HepG2 (cell line): ENCODE data around the gene PSMB11. TPM values are rescaled to one million over a fixed set of nuclear protein-coding genes. Genes with fewer than 3 reads are reported as not detected.

Experiments
- AHR ChIP-seq: IDR thresholded peaks from 2 replicates; pipeline ENCODE4 v1.6.1; 2018; ENCODE audit warnings: missing genetic modification reagents, missing compliant biosample characterization
- ATF7 ChIP-seq, 2 experiments: fragments of 450-650 bp in 1 of 2; sonication (generic) in 1 of 2; formaldehyde crosslinking in 1 of 2; IDR thresholded peaks; 2 replicates each; pipeline versions ENCODE4 v1.4.0 to v1.6.1; 2016 to 2020; ENCODE audit warnings: antibody characterized with exemption in 1 of 2, mild to moderate bottlenecking in 1 of 2, missing genetic modification reagents in 1 of 2
- ATF7-NPFF ChIP-seq: sonication (generic); formaldehyde crosslinking; IDR thresholded peaks from 2 replicates; pipeline ENCODE4 v1.8.1; 2023; ENCODE audit warnings: mild to moderate bottlenecking, low read depth, missing genetic modification reagents, moderate library complexity
- BHLHE40 ChIP-seq: IDR thresholded peaks from 2 replicates; pipeline ENCODE4 v1.6.1; 2011; ENCODE audit warnings: low read length, improper control_type of control experiment
- CBX5 ChIP-seq: sonication (generic); formaldehyde crosslinking; IDR thresholded peaks from 2 replicates; pipeline ENCODE4 v1.4.0; 2020; ENCODE audit warnings: missing genetic modification reagents, borderline replicate concordance
- FOXK2 ChIP-seq: fragments of 450-650 bp; IDR thresholded peaks from 2 replicates; pipeline ENCODE4 v1.6.1; 2016
- JUN ChIP-seq: sonication (generic); formaldehyde crosslinking; IDR thresholded peaks from 2 replicates; pipeline ENCODE4 v1.4.0; 2020; ENCODE audit warnings: mild to moderate bottlenecking, missing genetic modification reagents
- NR2F1 ChIP-seq, 2 experiments: fragments of 450-650 bp in 1 of 2; formaldehyde crosslinking in 1 of 2; IDR thresholded peaks; 2 replicates each; pipeline versions ENCODE4 v1.5.0 to v1.6.1; 2016 to 2020; ENCODE audit warnings: mild to moderate bottlenecking in 1 of 2, missing compliant biosample characterization in 1 of 2, missing genetic modification reagents in 1 of 2, moderate library complexity in 1 of 2
- PHF21A ChIP-seq: sonication (generic); formaldehyde crosslinking; IDR thresholded peaks from 2 replicates; pipeline ENCODE4 v1.5.0; 2020; ENCODE audit warnings: mild to moderate bottlenecking, missing genetic modification reagents
- PPARG ChIP-seq: conservative IDR thresholded peaks from 2 replicates; pipeline ENCODE4 v1.6.1; 2016; ENCODE audit warnings: missing biosample characterization, missing genetic modification reagents
- PRPF4 ChIP-seq: fragments of 200-400 bp; formaldehyde crosslinking; IDR thresholded peaks from 2 replicates; pipeline ENCODE4 v1.6.1; 2016; ENCODE audit warnings: low read length, low read depth; ENCODE audit not compliant: poor library complexity, severe bottlenecking
- RBM22 ChIP-seq: fragments of 200-400 bp; formaldehyde crosslinking; optimal IDR thresholded peaks from 2 replicates; pipeline ENCODE3; 2017; ENCODE audit warnings: mild to moderate bottlenecking, low read length, moderate library complexity
- SSRP1 ChIP-seq: IDR thresholded peaks from 2 replicates; pipeline ENCODE4 v1.6.1; 2016; ENCODE audit warnings: control low read depth
- TBL1XR1 ChIP-seq: fragments of 150-350 bp; IDR thresholded peaks from 2 replicates; pipeline ENCODE4 v1.6.1; 2014; ENCODE audit warnings: borderline replicate concordance, low read length; ENCODE audit not compliant: partially characterized antibody
- ZNF263 ChIP-seq: sonication (generic); formaldehyde crosslinking; IDR thresholded peaks from 2 replicates; pipeline ENCODE4 v1.4.0; 2020; ENCODE audit warnings: missing genetic modification reagents
- polyA plus RNA-seq, 8 experiments: library from polyadenylated mRNA; depleted of rRNA in 3 of 8; stranded (reverse) in 7 of 8; unstranded in 1 of 8; fragments of >200 nt; fragmentation: Illumina TruSeq in 4 of 8; extraction: Trizol in 4 of 8; gene quantifications; 2 replicates each; pipeline versions ENCODE4 v1.2.1 to v1.2.3, GENCODE V29; 2011 to 2016; ENCODE audit warnings: low read depth in 4 of 8, missing spikeins in 1 of 8, mixed read lengths in 1 of 8; ENCODE audit not compliant: insufficient read depth in 1 of 8
- total RNA-seq, 5 experiments: library from RNA; depleted of rRNA; stranded (reverse); fragments of >200 nt; fragmentation: Illumina TruSeq; extraction: Trizol; gene quantifications; 2 replicates each; pipeline ENCODE4 v1.2.3, GENCODE V29; 2016; ENCODE audit warnings: low read depth in 1 of 5
- TF ChIP-seq, protein P1 (sequence below): sonication (generic); formaldehyde crosslinking; IDR thresholded peaks from 2 replicates; pipeline ENCODE4 v1.5.1; 2020; ENCODE audit warnings: mild to moderate bottlenecking, missing genetic modification reagents
- TF ChIP-seq, protein P2 (sequence below), 2 experiments: sonication (generic) in 1 of 2; formaldehyde crosslinking in 1 of 2; IDR thresholded peaks; 2 replicates each; pipeline versions ENCODE4 v1.4.0 to v1.6.1; 2016 to 2020; ENCODE audit warnings: borderline replicate concordance in 1 of 2, low read depth in 1 of 2, mild to moderate bottlenecking in 1 of 2, missing genetic modification reagents in 1 of 2
- TF ChIP-seq, protein P3 (sequence below): sonication (generic); formaldehyde crosslinking; IDR thresholded peaks from 2 replicates; pipeline ENCODE4 v1.5.0; 2020; ENCODE audit warnings: missing genetic modification reagents, mild to moderate bottlenecking, borderline replicate concordance

PSMB11 gene
- total and polyA plus RNA-seq, 2 of the 13 experiments (the other 11 are each of a cell fraction or from before 2014, with no cell fraction given), result not detected

DNA sequence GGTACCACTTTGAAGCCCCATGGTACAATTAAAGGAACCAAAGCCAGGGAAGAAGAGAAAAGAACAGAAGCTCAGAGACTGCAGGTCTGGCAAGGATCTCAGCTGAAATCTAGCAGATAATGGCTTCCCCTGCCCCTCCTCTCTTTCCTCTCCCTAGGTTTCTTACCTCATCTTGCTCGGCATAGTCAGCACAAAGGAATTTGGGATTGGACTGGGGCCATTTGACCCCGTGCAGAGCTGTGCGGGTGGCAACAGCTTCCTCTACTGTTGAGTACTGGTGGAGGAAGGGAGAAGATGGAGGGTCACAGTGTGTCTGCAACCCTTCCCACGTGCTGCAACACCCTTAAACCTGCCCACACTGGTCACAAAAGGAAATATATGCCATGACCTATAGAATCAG, 20.0 kb downstream of the PSMB11 start (continued):
- peak; percentile 50 for TF ChIP-seq BHLHE40
- no peak for TF ChIP-seq PRPF4
- TF ChIP-seq NR2F1 (CRISPR knock-in tag; IDR thresholded peaks at IDR 0.05), result 0 out of 4 replicates have a peak, but pooled peaks of 1 of the 2 experiments have one; percentile 26
- TF ChIP-seq RBM22, result peak; percentile 91
- peak; percentile 85; the same call in 1 of the 2 replicates for TF ChIP-seq JUN (CRISPR knock-in tag)
- TF ChIP-seq FOXK2, result no peak
- TF ChIP-seq AHR, result no peak
- TF ChIP-seq ZNF263, result no peak
- 0 out of 2 replicates have a peak, but pooled peaks have one; percentile 21 for TF ChIP-seq SSRP1 (CRISPR knock-in tag)
- TF ChIP-seq CBX5 (CRISPR knock-in tag), result no peak; the same call in 1 of the 2 replicates
- no peak for TF ChIP-seq ATF7 (IDR thresholded peaks at IDR 0.05)
- 0 out of 2 replicates have a peak, but pooled peaks have one; percentile 26 for TF ChIP-seq ATF7 (CRISPR knock-in tag; IDR thresholded peaks at IDR 0.05)
- TF ChIP-seq, protein P1, sequence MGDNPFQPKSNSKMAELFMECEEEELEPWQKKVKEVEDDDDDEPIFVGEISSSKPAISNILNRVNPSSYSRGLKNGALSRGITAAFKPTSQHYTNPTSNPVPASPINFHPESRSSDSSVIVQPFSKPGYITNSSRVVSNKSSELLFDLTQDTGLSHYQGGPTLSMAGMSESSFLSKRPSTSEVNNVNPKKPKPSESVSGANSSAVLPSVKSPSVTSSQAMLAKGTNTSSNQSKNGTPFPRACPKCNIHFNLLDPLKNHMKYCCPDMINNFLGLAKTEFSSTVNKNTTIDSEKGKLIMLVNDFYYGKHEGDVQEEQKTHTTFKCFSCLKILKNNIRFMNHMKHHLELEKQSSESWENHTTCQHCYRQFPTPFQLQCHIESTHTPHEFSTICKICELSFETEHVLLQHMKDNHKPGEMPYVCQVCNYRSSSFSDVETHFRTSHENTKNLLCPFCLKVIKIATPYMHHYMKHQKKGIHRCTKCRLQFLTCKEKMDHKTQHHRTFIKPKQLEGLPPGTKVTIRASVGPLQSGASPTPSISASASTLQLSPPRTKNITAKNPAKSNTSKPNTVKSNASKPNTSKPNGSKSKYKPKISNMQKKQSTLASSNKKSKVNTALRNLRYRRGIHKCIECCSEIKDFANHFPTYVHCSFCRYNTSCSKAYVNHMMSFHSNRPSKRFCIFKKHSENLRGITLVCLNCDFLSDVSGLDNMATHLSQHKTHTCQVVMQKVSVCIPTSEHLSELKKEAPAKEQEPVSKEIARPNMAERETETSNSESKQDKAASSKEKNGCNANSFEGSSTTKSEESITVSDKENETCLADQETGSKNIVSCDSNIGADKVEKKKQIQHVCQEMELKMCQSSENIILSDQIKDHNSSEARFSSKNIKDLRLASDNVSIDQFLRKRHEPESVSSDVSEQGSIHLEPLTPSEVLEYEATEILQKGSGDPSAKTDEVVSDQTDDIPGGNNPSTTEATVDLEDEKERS (CRISPR knock-in tag), result no peak
- TF ChIP-seq TBL1XR1, result no peak
- no peak for TF ChIP-seq PHF21A
- TF ChIP-seq, protein P2, sequence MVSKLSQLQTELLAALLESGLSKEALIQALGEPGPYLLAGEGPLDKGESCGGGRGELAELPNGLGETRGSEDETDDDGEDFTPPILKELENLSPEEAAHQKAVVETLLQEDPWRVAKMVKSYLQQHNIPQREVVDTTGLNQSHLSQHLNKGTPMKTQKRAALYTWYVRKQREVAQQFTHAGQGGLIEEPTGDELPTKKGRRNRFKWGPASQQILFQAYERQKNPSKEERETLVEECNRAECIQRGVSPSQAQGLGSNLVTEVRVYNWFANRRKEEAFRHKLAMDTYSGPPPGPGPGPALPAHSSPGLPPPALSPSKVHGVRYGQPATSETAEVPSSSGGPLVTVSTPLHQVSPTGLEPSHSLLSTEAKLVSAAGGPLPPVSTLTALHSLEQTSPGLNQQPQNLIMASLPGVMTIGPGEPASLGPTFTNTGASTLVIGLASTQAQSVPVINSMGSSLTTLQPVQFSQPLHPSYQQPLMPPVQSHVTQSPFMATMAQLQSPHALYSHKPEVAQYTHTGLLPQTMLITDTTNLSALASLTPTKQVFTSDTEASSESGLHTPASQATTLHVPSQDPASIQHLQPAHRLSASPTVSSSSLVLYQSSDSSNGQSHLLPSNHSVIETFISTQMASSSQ (IDR thresholded peaks at IDR 0.05; ENCODE audit: low read depth), result no peak
- TF ChIP-seq, protein P2 (CRISPR knock-in tag; IDR thresholded peaks at IDR 0.05; ENCODE audit: borderline replicate concordance), result 0 out of 2 replicates have a peak, but pooled peaks have one; percentile 24
- TF ChIP-seq, protein P3, sequence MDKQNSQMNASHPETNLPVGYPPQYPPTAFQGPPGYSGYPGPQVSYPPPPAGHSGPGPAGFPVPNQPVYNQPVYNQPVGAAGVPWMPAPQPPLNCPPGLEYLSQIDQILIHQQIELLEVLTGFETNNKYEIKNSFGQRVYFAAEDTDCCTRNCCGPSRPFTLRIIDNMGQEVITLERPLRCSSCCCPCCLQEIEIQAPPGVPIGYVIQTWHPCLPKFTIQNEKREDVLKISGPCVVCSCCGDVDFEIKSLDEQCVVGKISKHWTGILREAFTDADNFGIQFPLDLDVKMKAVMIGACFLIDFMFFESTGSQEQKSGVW (CRISPR knock-in tag), result no peak
- TF ChIP-seq PPARG (CRISPR knock-in tag), result no peak
- 0 out of 2 replicates have a peak, but pooled peaks have one; percentile 30 for TF ChIP-seq ATF7-NPFF (CRISPR knock-in tag)
